Neural cell (in vitro differentiated cells): ENCODE measurements around the gene EEF1A1.

Source experiments
- CTCF ChIP-seq: fragments of 450-650 bp; IDR thresholded peaks from 2 replicates; pipeline ENCODE4 v1.5.1; 2014; ENCODE audit warnings: antibody characterized with exemption, mild to moderate bottlenecking, moderate library complexity; ENCODE audit not compliant: poor library complexity, severe bottlenecking
- EP300 ChIP-seq: fragments of 450-650 bp; conservative IDR thresholded peaks from 2 replicates; pipeline ENCODE4 v1.6.1; 2014; ENCODE audit warnings: antibody characterized with exemption, mild to moderate bottlenecking, moderate library complexity; ENCODE audit not compliant: poor library complexity, severe bottlenecking
- EZH2 ChIP-seq: fragments of 200-600, 300-800 bp; shearing (Covaris generic), sonication (generic); IDR thresholded peaks from 2 replicates; pipeline ENCODE4 v1.6.1; 2014; ENCODE audit warnings: antibody characterized with exemption, low read length, borderline replicate concordance, mild to moderate bottlenecking; ENCODE audit not compliant: insufficient read depth, poor library complexity, severe bottlenecking
- MXI1 ChIP-seq: fragments of 450-650 bp; conservative IDR thresholded peaks from 2 replicates; pipeline ENCODE4 v1.6.1; 2014; ENCODE audit warnings: antibody characterized with exemption, mild to moderate bottlenecking; ENCODE audit not compliant: poor library complexity, severe bottlenecking
- POLR2AphosphoS5 ChIP-seq: IDR thresholded peaks from 2 replicates; pipeline ENCODE4 v1.6.1; 2012
- RAD21 ChIP-seq: fragments of 450-650 bp; conservative IDR thresholded peaks from 2 replicates; pipeline ENCODE4 v1.6.1; 2014; ENCODE audit warnings: antibody characterized with exemption, mild to moderate bottlenecking, moderate library complexity
- REST ChIP-seq: IDR thresholded peaks from 2 replicates; pipeline ENCODE4 v1.6.1; 2012; ENCODE audit warnings: borderline replicate concordance
- SMC3 ChIP-seq: fragments of 450-650 bp; conservative IDR thresholded peaks from 2 replicates; pipeline ENCODE4 v1.6.1; 2014; ENCODE audit warnings: antibody characterized with exemption, mild to moderate bottlenecking, moderate library complexity; ENCODE audit not compliant: poor library complexity
- TAF1 ChIP-seq: IDR thresholded peaks from 2 replicates; pipeline ENCODE4 v1.6.1; 2012; ENCODE audit warnings: low read depth

GRCh38 chr6:73542891-73543290, 22.1 kb upstream of the EEF1A1 start:
- TF ChIP-seq CTCF (no peak), TAF1 (no peak), POLR2AphosphoS5 (no peak), EZH2 (no peak), REST (no peak), RAD21 (no peak), SMC3 (no peak), EP300 (no peak), MXI1 (no peak)
